ENCODE results near the gene GLP2R. TPM values are rescaled to one million over a fixed set of nuclear protein-coding genes. Genes with fewer than 3 reads are reported as not detected.

GLP2R gene
- total RNA-seq, 1 donor = 0.43 TPM

- TF ChIP-seq CTCF (IDR thresholded peaks at IDR 0.05; ENCODE audit: insufficient read depth, low read depth, low read length) = peak; percentile 70
- H3K4me3 ChIP-seq (ENCODE audit: low read depth, low read length) = no peak overlapping the region
- DNase-seq (ENCODE audit: low read depth) = peak; percentile 92
These were observed 103.0 kb downstream of the GLP2R start for GRCh38 chr17:9928601-9929333.

DNA sequence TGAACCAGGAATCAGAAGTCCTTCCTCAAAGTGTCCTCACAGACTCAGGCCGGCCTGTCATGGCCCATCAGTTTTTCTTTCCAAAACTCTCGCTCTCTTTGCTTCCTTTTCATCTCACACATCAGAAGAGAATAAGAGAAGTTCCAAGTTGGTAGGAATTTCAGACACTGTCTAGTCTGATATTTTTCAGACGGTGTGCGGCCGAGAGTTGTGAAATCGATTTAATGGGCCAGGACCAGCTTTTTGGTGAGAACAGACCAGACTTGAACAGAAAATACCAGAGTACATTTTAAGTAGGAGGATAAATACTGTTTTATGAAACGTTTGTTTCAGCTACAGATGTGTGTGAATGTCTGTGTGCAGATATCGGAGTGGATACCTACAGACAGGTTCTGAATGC lies 104.1 kb downstream of the GLP2R start:
- no peak for TF ChIP-seq CTCF (IDR thresholded peaks at IDR 0.05; ENCODE audit: insufficient read depth, low read depth, low read length)
- no peak overlapping the region for H3K4me3 ChIP-seq (ENCODE audit: low read depth, low read length)
- peak; percentile 38 for DNase-seq (ENCODE audit: low read depth)

DNA sequence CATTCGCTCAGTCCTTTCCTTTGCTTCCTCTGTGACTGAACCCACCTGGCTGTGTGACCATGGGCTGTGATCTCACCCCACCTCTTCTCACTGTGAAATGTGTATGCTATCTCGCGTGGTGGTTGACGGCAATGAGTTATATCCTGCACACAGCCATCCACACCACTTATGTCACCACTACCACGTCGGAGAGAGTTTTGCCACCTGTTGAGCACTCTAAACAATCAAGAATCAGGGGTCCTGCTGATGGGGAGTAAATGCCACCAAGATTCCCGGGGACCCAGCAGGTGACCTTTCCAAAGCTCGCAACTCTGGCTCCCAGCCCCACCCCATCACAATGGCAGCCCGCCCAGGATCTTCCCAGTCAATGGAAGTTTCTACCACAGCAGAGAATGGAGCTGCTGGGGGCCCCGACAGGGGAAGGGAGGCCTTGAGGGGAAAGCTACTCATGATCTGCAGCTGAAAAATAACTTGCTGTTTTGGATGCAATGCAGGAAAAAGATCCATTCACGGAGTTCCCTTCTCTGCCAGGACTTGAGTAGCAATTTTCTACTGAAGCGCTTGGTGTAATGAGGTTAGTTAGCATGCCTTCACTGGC lies 105.5 kb downstream of the GLP2R start:
- H3K4me3 ChIP-seq (ENCODE audit: low read depth, low read length) = no peak overlapping the region
- TF ChIP-seq CTCF (IDR thresholded peaks at IDR 0.05; ENCODE audit: insufficient read depth, low read depth, low read length) = no peak
- no peak for DNase-seq (ENCODE audit: low read depth)

DNA sequence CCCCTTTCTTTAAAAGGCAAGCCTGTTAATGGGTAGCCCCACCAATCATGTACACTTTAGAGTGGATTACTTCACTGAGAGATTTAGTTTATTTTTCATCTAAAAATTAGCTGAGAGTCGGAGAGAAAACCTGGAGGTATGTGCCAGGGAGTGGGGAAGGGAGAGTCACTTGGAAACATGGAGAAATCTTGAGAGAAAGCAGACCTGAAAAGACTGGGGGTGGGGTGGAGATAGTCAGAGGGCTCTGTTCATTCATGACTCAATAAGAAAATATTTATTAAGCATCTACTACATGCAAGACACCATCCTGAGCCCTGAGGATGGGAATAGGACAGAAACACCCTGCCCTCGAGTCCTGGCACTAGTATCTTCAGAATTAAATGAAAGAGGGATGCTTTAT lies 106.8 kb downstream of the GLP2R start:
- DNase-seq (ENCODE audit: low read depth) = peak; percentile 59
- H3K4me3 ChIP-seq (ENCODE audit: low read depth, low read length) = no peak overlapping the region
- no peak for TF ChIP-seq CTCF (IDR thresholded peaks at IDR 0.05; ENCODE audit: insufficient read depth, low read depth, low read length)

DNA sequence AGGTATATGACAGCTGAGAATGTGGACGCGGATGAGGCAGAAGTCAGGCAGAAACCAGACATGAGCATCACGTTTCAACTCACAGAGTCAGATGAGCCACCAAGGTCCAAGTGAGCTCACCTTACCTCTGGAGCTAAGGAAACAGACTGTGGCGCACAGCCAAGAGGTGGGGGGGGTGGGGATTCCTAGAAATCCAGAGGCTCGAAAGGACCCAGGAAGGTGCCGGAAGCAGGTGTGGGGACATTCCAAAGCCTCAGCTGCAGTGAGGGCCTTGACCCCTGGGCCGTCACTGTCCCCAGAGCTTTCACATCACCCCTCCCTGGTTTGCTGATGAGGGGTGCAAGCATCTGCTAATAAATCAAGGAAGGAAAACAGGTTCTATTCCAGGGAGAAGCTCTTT lies 108.6 kb downstream of the GLP2R start:
- no peak overlapping the region for H3K4me3 ChIP-seq (ENCODE audit: low read depth, low read length)
- no peak for DNase-seq (ENCODE audit: low read depth)
- TF ChIP-seq CTCF (IDR thresholded peaks at IDR 0.05; ENCODE audit: insufficient read depth, low read depth, low read length) = no peak

- H3K4me3 ChIP-seq (ENCODE audit: low read depth, low read length) = no peak overlapping the region
- DNase-seq (ENCODE audit: low read depth) = peak; percentile 21
- TF ChIP-seq CTCF (IDR thresholded peaks at IDR 0.05; ENCODE audit: insufficient read depth, low read depth, low read length) = no peak
These were observed 109.7 kb downstream of the GLP2R start for GRCh38 chr17:9935408-9935807.

All from fibroblast of villous mesenchyme (primary cell).